Activated T-cell treated with anti-CD3 and anti-CD28 coated beads, Interleukin-2, amount 50 U/mL, for 4 hours (primary cell): ENCODE data around the gene SEC31A. TPM values are rescaled to one million over a fixed set of nuclear protein-coding genes. Genes with fewer than 3 reads are reported as not detected.

Experiments used
- ATAC-seq, 2 donors: fragments of 200-7000 bp; cut with Tn5 transposase; one replicate each; pipeline ENCODE4 v1.10.0; 2021
- DNase-seq: peaks from one replicate; pipeline ENCODE4 v3.0.0-alpha.2; 2020
- H3K27me3 Mint-ChIP-seq: one replicate; pipeline ENCODE4 v1.8.0; 2021; ENCODE audit warnings: low read depth, mixed read lengths
- H3K36me3 Mint-ChIP-seq: one replicate; pipeline ENCODE4 v1.8.0; 2022; ENCODE audit warnings: mixed read lengths; ENCODE audit not compliant: insufficient read depth
- H3K4me1 Mint-ChIP-seq: one replicate; pipeline ENCODE4 v1.8.0; 2021; ENCODE audit warnings: low read depth, mixed read lengths
- H3K4me3 Mint-ChIP-seq: one replicate; pipeline ENCODE4 v1.8.0; 2021; ENCODE audit warnings: mild to moderate bottlenecking, moderate library complexity, mixed read lengths
- H3K9me3 Mint-ChIP-seq: one replicate; pipeline ENCODE4 v1.8.0; 2021; ENCODE audit warnings: mixed read lengths
- total RNA-seq, 3 donors: library from RNA; stranded (reverse); gene quantifications; one replicate each; pipeline ENCODE4 v1.2.1, GENCODE V29; 2021

The SEC31A gene
- total RNA-seq, 3 donors from 2014 or later = 114 to 124 (median 123) TPM

- Mint-ChIP-seq H3K9me3 (no peaks in the 10 kb centered on the region), H3K36me3 (no peaks in the 10 kb centered on the region), H3K4me1 (peaks cover 16% of the 10 kb centered on the region), H3K4me3 (no peak overlapping the region), H3K27me3 (peaks cover 39% of the 10 kb centered on the region)
- no peak for DNase-seq
- ATAC-seq = no peak
These were observed 88.9 kb downstream of the SEC31A start for GRCh38 chr4:82801910-82802521.

- ATAC-seq = peak in 1 of 2 donors; percentile 27
- Mint-ChIP-seq H3K27me3 (peaks cover 52% of the 10 kb centered on the region), H3K4me3 (peak overlapping the region; percentile 76), H3K9me3 (no peaks in the 10 kb centered on the region), H3K4me1 (peaks cover 16% of the 10 kb centered on the region), H3K36me3 (no peaks in the 10 kb centered on the region)
- no peak for DNase-seq
These were observed 91.7 kb downstream of the SEC31A start for GRCh38 chr4:82799006-82799881.

- peak; percentile 89 to 92 for ATAC-seq
- peaks cover 56% of the 10 kb centered on the region for H3K27me3 Mint-ChIP-seq
- peaks cover 16% of the 10 kb centered on the region for H3K4me1 Mint-ChIP-seq
These were observed 92.6 kb downstream of the SEC31A start, which contains the start of gene SCD5 for GRCh38 chr4:82798168-82799005. TSS of gene SCD5 (minus strand) at chr4:82798796. CDS start at chr4:82798537, 259 bp downstream.

GRCh38 chr4:82797405-82798111, 93.4 kb downstream of the SEC31A start:
- Mint-ChIP-seq H3K4me1 (peaks cover 16% of the 10 kb centered on the region), H3K36me3 (no peaks in the 10 kb centered on the region), H3K27me3 (peaks cover 56% of the 10 kb centered on the region), H3K4me3 (peak overlapping the region; percentile 68), H3K9me3 (no peaks in the 10 kb centered on the region)
- DNase-seq (peak; percentile 6), ATAC-seq (peak in 1 of 2 donors; percentile 20)

More at GRCh38 chr4:82798168-82799005, 92.6 kb downstream of the SEC31A start, which contains the start of gene SCD5:
- peak; percentile 33 for DNase-seq
- H3K4me3 Mint-ChIP-seq = peak within 1 kb of the TSS; percentile 76
- no peaks in the 10 kb centered on the region for H3K9me3 Mint-ChIP-seq
- no peaks in the 10 kb centered on the region for H3K36me3 Mint-ChIP-seq

- ATAC-seq (no peak), DNase-seq (no peak)
- H3K4me3 Mint-ChIP-seq = peak overlapping the region; percentile 68
- peaks cover 53% of the 10 kb centered on the region for H3K27me3 Mint-ChIP-seq
- no peaks in the 10 kb centered on the region for H3K9me3 Mint-ChIP-seq
- H3K36me3 Mint-ChIP-seq = no peaks in the 10 kb centered on the region
- H3K4me1 Mint-ChIP-seq = peaks cover 16% of the 10 kb centered on the region
These were observed 93.9 kb downstream of the SEC31A start for GRCh38 chr4:82797040-82797404.

- Mint-ChIP-seq H3K4me3 (no peak overlapping the region), H3K36me3 (no peaks in the 10 kb centered on the region), H3K4me1 (peaks cover 7% of the 10 kb centered on the region), H3K27me3 (peaks cover 30% of the 10 kb centered on the region), H3K9me3 (no peaks in the 10 kb centered on the region)
- ATAC-seq (no peak), DNase-seq (no peak)
These were observed 97.9 kb downstream of the SEC31A start for GRCh38 chr4:82792912-82793649.

- DNase-seq = no peak
- H3K4me3 Mint-ChIP-seq = no peak overlapping the region
These were observed 99.8 kb downstream of the SEC31A start for GRCh38 chr4:82791179-82791578.

GRCh38 chr4:82790060-82790660, 100.8 kb downstream of the SEC31A start:
- no peaks in the 10 kb centered on the region for H3K36me3 Mint-ChIP-seq
- no peak for DNase-seq
- no peaks in the 10 kb centered on the region for H3K4me1 Mint-ChIP-seq
- ATAC-seq = no peak
- H3K27me3 Mint-ChIP-seq = peaks cover 12% of the 10 kb centered on the region
- no peak overlapping the region for H3K4me3 Mint-ChIP-seq
- H3K9me3 Mint-ChIP-seq = no peaks in the 10 kb centered on the region

More at GRCh38 chr4:82791179-82791578, 99.8 kb downstream of the SEC31A start:
- H3K36me3 Mint-ChIP-seq = no peaks in the 10 kb centered on the region
- no peaks in the 10 kb centered on the region for H3K9me3 Mint-ChIP-seq
- H3K27me3 Mint-ChIP-seq = peaks cover 14% of the 10 kb centered on the region
- ATAC-seq = no peak
- no peaks in the 10 kb centered on the region for H3K4me1 Mint-ChIP-seq

GRCh38 chr4:82789025-82789776, 101.8 kb downstream of the SEC31A start:
- peaks cover 15% of the 10 kb centered on the region for H3K27me3 Mint-ChIP-seq
- no peaks in the 10 kb centered on the region for H3K9me3 Mint-ChIP-seq
- no peaks in the 10 kb centered on the region for H3K4me1 Mint-ChIP-seq
- no peak for ATAC-seq
- no peak for DNase-seq
- H3K4me3 Mint-ChIP-seq = no peak overlapping the region
- no peaks in the 10 kb centered on the region for H3K36me3 Mint-ChIP-seq

- DNase-seq (no peak), ATAC-seq (no peak)
- Mint-ChIP-seq H3K27me3 (peaks cover 12% of the 10 kb centered on the region), H3K4me3 (no peak overlapping the region), H3K4me1 (no peaks in the 10 kb centered on the region), H3K36me3 (no peaks in the 10 kb centered on the region), H3K9me3 (no peaks in the 10 kb centered on the region)
These were observed 103.6 kb downstream of the SEC31A start for GRCh38 chr4:82787342-82787741.

GRCh38 chr4:82786828-82787227, 104.1 kb downstream of the SEC31A start:
- ATAC-seq (no peak), DNase-seq (no peak)
- H3K27me3 Mint-ChIP-seq = peaks cover 12% of the 10 kb centered on the region
- no peaks in the 10 kb centered on the region for H3K36me3 Mint-ChIP-seq
- no peak overlapping the region for H3K4me3 Mint-ChIP-seq
- no peaks in the 10 kb centered on the region for H3K9me3 Mint-ChIP-seq
- H3K4me1 Mint-ChIP-seq = no peaks in the 10 kb centered on the region

GRCh38 chr4:82785611-82786400, 105.1 kb downstream of the SEC31A start:
- DNase-seq = no peak
- Mint-ChIP-seq H3K36me3 (no peaks in the 10 kb centered on the region), H3K4me1 (no peaks in the 10 kb centered on the region), H3K27me3 (peaks cover 6% of the 10 kb centered on the region), H3K9me3 (no peaks in the 10 kb centered on the region), H3K4me3 (no peak overlapping the region)
- no peak for ATAC-seq
